GM18870 (cell line): Measurements from ENCODE around the gene NR2F1.

Source experiments
- ATAC-seq: cut with Tn5 transposase; IDR thresholded peaks from one replicate; pipeline ENCODE4 v1.9.1; 2021; ENCODE audit warnings: moderate library complexity; ENCODE audit not compliant: unreplicated experiment

Gene NR2F1

DNA sequence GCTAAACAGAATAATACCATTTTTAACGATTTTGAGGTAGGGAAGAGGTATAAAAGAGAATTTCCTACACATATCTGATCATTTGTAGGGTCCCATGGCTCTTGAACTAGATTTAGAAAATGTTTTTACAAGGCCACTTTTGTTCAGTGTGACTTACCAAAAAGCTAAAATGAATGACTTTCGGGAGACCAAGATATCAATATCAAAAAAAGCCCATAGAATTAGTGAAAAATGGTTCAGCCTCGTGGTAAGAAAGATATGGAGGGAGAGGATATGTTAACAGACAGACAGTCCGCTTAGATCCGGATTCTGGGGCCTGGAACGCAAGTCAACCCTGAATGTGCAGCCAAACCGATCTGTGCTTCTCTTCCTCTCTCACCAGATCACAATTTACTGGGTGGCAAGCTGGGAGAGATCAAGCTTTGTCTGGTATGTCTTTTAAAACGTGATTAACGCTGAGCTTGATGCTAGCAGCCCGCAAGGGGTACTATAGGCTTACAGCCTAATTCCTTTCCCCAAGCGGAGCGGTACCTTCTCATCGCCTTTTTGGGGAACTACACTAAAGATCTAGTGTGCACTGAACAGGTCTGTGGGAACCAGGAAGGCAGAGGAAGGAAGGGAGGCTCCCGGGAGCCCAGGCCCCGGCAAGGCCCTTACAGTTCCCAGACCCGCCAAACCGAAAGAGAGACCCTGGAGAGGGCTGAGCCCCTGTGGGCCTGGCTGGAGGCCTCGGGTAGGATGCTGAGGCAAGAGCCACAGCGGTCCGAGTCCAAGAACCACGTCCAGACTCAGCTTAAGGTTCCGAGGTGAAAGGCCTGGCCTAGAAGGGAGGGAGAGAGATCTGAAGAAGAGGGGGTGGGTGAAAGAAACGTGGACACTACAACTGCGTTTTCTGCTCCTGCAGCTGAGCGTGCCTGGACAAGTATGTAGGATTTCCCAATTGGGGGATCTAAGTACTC is 4.9 kb upstream of the NR2F1 start:
- no peak for ATAC-seq

DNA sequence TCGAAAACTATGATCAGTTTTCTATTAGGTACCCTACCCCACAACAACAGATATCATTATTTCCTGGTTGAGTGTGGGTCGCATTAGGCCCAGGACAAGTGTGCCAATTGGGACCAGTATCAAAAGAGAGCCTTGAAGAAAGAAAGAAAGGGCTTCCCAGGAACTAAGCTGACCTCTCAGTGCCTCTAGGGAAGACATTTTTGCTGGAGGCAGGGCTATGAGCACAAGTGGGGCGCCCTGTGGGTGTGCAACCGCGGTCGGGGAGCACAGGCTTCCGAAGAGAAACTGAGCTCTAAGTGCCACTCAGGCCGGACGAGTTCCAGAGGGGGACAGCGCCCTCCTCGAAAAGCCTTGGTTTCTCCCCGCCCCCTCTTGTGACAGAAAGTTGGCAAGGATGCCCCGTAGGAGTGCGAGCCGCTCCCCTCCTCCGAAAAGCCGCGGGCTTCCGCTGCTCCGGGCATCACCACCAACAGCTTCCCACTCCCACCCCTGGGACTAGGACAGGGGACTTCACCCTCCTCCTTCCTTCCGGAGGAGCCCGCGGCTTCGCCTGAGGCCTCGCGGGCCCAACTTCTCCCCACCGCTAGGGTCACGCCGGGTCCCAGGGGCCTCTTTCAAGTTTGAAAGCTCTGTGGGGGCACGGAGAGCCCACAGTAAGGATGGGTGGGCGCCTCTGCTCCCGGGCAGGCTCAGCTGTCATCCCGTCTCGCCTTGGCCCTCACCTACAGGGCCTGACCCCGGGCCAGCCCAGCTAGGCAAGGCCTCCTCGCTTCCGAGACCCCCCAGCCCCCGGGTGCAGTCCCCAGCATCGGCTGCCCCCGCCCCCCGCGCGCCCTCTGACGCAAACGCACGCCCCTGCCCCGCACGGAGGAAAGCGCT is 4.0 kb upstream of the NR2F1 start:
- ATAC-seq: no peak

GRCh38 chr5:93579692-93580062 is 3.3 kb upstream of the NR2F1 start:
- ATAC-seq: no peak

DNA sequence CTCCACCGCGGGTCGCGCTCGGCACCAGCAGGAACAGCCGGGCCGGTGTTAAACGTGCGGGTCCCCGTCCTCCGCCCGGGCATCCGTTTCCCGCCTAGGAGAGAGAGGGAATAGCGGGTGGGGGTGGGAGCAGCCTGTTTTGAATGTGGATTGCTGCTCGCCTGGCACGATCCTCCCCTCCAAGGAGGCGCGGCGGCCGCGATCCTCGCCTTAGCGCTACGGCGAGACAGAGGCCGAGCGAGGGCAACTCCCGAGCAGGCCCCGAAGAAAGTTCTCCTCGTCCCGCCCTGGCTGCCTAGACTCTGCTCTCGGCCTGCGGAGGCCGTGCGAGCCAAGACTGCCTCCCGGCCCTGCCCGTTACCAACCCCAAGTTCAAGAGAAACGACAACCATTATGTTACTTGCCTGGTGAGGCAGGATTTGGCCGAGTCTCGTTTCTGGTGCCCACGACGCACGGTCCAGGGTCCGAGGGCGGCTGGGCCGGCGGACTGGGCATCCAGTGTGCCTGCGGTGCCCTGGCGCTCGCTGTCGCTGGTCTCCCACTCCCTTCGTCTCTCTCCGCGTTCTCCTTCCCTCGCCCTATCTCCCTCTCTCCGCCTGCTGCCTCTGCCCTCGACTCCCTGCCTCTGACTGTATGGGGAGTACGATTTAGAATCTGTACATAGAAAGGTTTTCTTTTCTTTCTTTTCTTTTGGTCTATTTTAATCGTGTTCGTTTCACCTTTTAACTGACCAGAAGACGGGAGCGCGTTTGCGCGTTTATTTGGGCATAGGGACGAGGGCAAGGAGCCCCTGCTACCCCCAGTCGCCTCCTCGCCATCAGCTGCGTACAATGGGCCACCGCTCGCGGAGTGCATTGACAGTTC is 2.7 kb upstream of the NR2F1 start:
- no peak for ATAC-seq

DNA sequence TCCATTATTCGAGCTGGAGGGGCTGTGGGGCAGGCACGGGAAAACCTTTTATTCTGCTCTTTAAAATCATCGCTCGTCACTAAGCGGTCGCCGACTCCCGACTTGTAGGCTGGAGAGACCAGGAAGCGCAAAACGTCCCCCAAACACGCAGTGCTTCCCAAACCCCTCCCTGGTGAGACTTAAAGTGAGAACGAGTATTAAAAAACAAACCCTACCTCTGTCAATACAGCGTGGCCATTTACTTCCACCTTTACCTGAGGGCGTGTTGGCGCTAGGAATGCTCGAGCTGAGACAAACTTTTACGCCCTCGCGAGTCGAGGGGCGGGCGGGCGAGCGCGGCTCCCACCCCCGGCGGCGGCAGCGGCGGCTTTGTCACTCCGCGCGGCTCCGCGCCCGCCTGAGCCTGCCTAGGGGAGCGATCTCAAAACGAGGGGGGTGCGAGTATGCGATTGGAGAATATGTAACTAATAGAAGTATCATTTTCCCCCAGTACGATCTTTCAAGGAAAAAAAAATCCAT is 2.0 kb upstream of the NR2F1 start, which contains the start of gene NR2F1-AS1:
Gene NR2F1-AS1, minus strand, starts transcription at position 293 of the 519 bp plus-strand sequence.
- ATAC-seq: peak; percentile 16

DNA sequence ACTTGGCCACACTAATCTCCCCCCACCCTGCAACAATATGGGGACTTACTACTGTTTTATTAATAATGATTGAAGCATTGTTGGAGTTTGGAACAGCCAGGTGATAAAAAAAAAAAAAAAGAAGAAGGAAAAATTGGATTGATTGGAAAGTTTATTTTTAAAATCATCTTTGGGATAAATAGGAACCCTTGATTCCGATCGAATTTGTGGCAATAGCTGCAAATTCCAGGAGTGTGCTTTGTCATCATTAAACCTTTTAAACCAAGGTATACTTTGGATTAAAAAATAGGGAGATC is 907 bp upstream of the NR2F1 start:
- ATAC-seq: no peak

DNA sequence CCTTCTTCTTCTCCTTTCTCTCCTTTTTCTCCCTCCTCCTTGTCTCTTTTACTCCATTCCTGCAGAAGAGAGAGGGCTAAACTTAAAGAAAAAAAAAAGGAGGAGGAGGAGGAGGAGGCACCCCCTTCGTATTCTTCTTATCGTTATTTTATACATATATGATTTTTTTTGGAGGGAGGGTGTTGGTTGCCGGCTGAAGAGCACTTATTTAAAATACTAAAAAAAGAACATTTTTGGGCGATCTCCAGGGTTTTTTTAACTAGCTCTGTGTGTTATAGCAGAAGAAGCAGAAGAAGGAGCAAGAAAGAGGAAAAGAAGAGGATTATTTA is 381 bp downstream of the NR2F1 start:
- no peak for ATAC-seq

DNA sequence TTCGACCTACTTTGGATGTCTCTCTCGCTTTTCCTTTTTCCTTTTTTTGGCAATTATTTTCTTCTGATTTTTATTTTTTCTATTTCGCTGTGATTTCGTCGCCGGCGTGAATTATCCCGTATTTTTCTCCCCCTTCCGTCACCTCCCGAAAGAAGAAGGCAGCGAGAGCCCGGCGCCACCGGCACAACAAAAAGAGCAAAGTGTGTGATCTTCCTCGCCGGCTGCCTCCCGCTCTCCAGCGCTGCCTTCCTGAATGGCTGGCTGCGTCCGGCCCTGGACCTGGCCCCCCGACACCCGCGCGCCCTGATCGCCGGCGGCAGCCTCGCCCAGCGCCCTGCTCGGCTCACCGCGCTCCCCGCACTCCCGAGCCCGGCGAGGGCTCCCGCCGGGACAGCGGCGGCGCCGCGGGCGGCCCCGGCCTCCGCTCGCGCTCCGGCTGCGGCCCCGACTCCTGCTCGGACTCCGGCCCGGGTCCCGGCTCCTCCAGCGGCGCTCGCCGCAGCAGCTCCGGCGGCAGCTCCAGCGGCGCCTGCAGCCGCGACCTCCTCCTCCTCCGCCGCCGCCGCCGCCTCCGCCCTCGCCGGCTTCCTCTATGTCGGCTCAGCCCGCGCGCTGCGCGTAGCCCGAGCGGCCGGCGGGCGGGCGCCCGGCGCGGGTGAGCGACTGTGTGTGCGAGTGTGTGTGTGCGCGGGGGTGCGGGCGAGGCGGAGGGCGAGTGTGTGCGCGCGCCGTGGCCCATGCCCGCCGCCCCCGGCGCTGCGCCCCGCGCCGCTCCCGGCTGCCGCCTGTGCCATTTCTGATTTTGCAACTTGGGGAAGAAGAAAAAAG is 960 bp downstream of the NR2F1 start:
- ATAC-seq: no peak

DNA sequence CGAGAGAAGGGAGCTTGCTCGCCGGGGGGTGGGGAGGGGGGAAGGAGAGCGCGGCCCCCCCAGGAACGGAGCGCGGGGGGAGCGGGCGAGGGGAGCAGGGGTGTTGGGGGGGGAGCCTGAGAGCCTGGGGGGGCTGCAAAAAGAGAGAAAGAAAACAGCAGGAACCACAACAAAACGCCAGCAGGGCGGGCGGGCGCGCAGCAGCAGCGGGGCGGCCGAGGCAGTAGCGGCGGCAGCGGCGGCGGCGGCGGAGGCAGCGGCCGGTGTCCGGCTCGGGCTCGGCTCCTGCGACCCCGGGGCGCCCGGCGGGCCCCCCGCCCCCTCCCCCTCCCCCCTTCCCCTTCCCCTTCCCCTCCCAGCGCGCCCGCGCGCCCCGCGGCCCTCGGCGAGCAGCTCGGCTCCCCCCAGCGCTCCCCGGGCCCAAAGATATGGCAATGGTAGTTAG is 1.6 kb downstream of the NR2F1 start:
- no peak for ATAC-seq

- no peak for ATAC-seq
Observed at GRCh38 chr5:93585041-93585766, 2.2 kb downstream of the NR2F1 start.

DNA sequence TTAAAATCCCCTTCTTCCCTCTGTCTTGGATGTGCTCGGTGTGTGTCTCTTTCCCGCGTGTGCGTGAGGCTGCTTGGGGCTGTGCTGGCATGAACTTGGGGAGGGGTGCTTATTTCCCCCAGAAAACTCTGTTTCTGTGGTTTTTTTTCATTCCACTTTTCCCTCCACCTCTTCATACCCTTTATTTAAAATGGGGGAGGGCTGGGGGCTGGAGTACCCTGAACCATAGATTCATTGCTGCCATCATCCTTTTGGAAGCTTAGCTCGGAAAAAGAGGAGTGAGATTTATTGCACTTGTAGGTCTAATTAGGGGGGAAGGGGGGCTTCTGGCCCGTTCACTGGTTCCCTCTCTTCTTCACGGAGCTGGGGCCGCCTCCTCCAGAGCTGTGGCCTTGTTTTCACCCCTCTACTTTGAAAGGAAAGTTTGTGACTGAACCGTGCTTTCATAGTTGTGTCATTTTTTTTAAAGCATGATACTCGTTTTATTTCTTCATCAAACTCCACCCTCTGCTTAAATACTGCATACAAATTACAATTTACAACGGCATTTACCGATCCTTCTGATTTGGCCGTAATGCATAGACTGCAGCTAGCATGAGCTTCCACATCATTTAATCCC is 2.9 kb downstream of the NR2F1 start:
- no peak for ATAC-seq

GRCh38 chr5:93586736-93587596 is 3.9 kb downstream of the NR2F1 start:
- ATAC-seq: no peak

GRCh38 chr5:93587597-93588351 is 4.8 kb downstream of the NR2F1 start:
- no peak for ATAC-seq

- ATAC-seq: no peak
Observed at GRCh38 chr5:93588352-93589151, 5.5 kb downstream of the NR2F1 start.

DNA sequence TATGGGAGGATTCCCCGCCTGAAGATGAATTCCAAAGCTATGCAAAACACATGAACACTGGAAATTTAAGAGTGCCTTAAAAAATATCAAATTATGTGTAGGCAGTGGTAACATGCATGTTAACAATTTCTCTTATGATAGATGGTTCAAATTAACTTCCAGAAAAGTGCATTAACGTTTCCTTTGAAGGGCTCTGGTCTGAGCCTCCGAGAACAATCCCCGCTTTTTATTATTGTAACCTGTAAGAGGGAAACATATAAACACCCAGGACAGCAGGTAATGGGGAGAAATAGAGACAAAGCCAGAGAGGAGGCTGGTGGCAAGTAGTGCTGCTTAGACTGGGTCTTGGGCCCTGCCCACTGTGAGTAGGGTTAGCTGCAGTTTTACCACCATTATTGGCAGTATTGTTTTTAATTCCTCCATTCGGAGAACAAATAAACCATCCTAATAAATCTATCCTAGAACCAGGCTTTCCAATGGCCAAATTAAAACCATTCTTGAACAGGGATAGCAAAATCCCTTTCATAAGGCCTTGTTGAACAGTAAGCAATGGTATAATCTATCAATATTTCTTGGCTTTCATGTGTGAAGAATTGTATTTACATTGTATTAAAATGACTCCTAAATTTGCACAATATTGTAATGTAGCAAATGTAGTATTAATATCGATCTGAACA is 6.3 kb downstream of the NR2F1 start:
- no peak for ATAC-seq

GRCh38 chr5:93589829-93590215 is 6.8 kb downstream of the NR2F1 start:
- ATAC-seq: no peak
